ENCODE measurements around the gene GRIK1. TPM values are rescaled to one million over a fixed set of nuclear protein-coding genes. Genes with fewer than 3 reads are reported as not detected.

GRIK1 gene
- total and polyA plus RNA-seq, 2 donors (not counting 1 experiment from before 2014, with no cell fraction given): not detected

- ATAC-seq (ENCODE audit: low read depth): no peak
- POLR2A ChIA-PET: no interaction called here
These were observed 13.9 kb upstream of the GRIK1 start for GRCh38 chr21:29953690-29954089.

DNA sequence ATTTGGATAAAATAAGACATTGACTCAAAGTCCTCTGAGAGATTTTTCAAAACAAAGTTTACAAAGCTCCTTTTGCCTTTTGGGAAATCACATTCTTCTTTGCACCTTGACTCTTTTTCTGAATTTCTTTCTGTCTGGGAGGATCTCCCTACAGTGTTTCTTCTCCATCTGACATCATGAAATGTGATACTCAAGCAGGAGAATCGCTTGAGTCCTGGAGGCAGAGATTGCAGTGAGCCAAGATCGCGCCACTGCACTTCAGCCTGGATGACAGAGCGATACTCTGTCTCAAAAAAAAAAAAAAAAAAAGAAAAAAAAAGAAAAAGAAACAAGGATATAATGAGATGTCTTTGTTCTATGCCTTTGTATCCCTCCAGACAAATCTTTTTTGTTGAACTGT is 13.3 kb upstream of the GRIK1 start:
- TF ChIP-seq EZH2 (IDR thresholded peaks at IDR 0.05; ENCODE audit: borderline replicate concordance, insufficient read depth, low read depth, low read length, poor library complexity, severe bottlenecking) (no peak), CTCF (IDR thresholded peaks at IDR 0.05) (no peak)
- Histone ChIP-seq H3K4me2 (replicated peaks; ENCODE audit: low read depth, low read length, poor library complexity, severe bottlenecking) (no peak overlapping the region), H3K9ac (ENCODE audit: low read length) (no peak overlapping the region), H3K4me1 (ENCODE audit: control insufficient read depth in 2 of 2, insufficient read depth in 2 of 2, low read length in 2 of 2) (no peaks in the 10 kb centered on the region), H2AFZ (ENCODE audit: insufficient read depth, low read depth, low read length, poor library complexity, severe bottlenecking) (no peak overlapping the region), H3K4me3 (ENCODE audit: control extremely low read depth in 1 of 5, extremely low read depth in 1 of 5, insufficient read depth in 1 of 5, low read depth in 2 of 5, low read length in 4 of 5) (no peak overlapping the region), H3K79me2 (ENCODE audit: control insufficient read depth, insufficient read depth, low read length) (no peaks in the 10 kb centered on the region), H3K36me3 (replicated peaks in 1 of 2; ENCODE audit: control extremely low read depth in 1 of 2, control insufficient read depth in 1 of 2, extremely low read depth in 1 of 2, insufficient read depth in 2 of 2, low read length in 1 of 2) (no peaks in the 10 kb centered on the region), H3K27me3 (replicated peaks in 1 of 4; ENCODE audit: control extremely low read depth in 1 of 4, control insufficient read depth in 3 of 4, insufficient read depth in 4 of 4, low read length in 3 of 4) (no peaks in the 10 kb centered on the region), H3K9me3 (ENCODE audit: control extremely low read depth in 1 of 3, control insufficient read depth in 2 of 3, insufficient read depth in 1 of 3, low read length in 2 of 3) (no peaks in the 10 kb centered on the region), H3K27ac (ENCODE audit: low read length in 2 of 2) (no peak overlapping the region), H4K20me1 (ENCODE audit: control insufficient read depth, insufficient read depth, low read length, poor library complexity, severe bottlenecking) (no peaks in the 10 kb centered on the region)
- Mint-ChIP-seq H3K27me3 (no peaks in the 10 kb centered on the region), H3K27ac (no peak overlapping the region), H3K4me1 (no peaks in the 10 kb centered on the region), H3K4me3 (no peak overlapping the region), H3K9me3 (ENCODE audit: insufficient read depth) (no peaks in the 10 kb centered on the region)
- CTCF ChIA-PET: no interaction called here
- DNase-seq (no peak), ATAC-seq (ENCODE audit: low read depth) (no peak)
- WGBS (ENCODE audit: insufficient coverage): 80% methylated on average over 1 of the region's 4 CpGs
- POLR2A ChIA-PET: no interaction called here
- intact Hi-C loops (cut with micrococcal nuclease): no loop called here

More at GRCh38 chr21:29953690-29954089, 13.9 kb upstream of the GRIK1 start:
- no peak overlapping the region for H3K9ac ChIP-seq (ENCODE audit: low read length)
- H3K4me3 ChIP-seq (ENCODE audit: control extremely low read depth in 1 of 5, extremely low read depth in 1 of 5, insufficient read depth in 1 of 5, low read depth in 2 of 5, low read length in 4 of 5): no peak overlapping the region
- Mint-ChIP-seq H3K4me1 (no peaks in the 10 kb centered on the region), H3K9me3 (ENCODE audit: insufficient read depth) (no peaks in the 10 kb centered on the region), H3K4me3 (no peak overlapping the region), H3K27ac (no peak overlapping the region), H3K27me3 (no peaks in the 10 kb centered on the region)
- no peak overlapping the region for H2AFZ ChIP-seq (ENCODE audit: insufficient read depth, low read depth, low read length, poor library complexity, severe bottlenecking)
- no peaks in the 10 kb centered on the region for H3K79me2 ChIP-seq (ENCODE audit: control insufficient read depth, insufficient read depth, low read length)
- no peak for DNase-seq
- H3K27ac ChIP-seq (ENCODE audit: low read length in 2 of 2): no peak overlapping the region
- WGBS (ENCODE audit: insufficient coverage): 85% methylated on average over 2 of the region's 2 CpGs
- no peaks in the 10 kb centered on the region for H3K4me1 ChIP-seq (ENCODE audit: control insufficient read depth in 2 of 2, insufficient read depth in 2 of 2, low read length in 2 of 2)
- TF ChIP-seq EZH2 (IDR thresholded peaks at IDR 0.05; ENCODE audit: borderline replicate concordance, insufficient read depth, low read depth, low read length, poor library complexity, severe bottlenecking): no peak
- no peak for TF ChIP-seq CTCF (IDR thresholded peaks at IDR 0.05)
- CTCF ChIA-PET: no interaction called here
- H3K36me3 ChIP-seq (replicated peaks in 1 of 2; ENCODE audit: control extremely low read depth in 1 of 2, control insufficient read depth in 1 of 2, extremely low read depth in 1 of 2, insufficient read depth in 2 of 2, low read length in 1 of 2): no peaks in the 10 kb centered on the region
- no peaks in the 10 kb centered on the region for H3K27me3 ChIP-seq (replicated peaks in 1 of 4; ENCODE audit: control extremely low read depth in 1 of 4, control insufficient read depth in 3 of 4, insufficient read depth in 4 of 4, low read length in 3 of 4)
- H3K4me2 ChIP-seq (replicated peaks; ENCODE audit: low read depth, low read length, poor library complexity, severe bottlenecking): no peak overlapping the region
- H3K9me3 ChIP-seq (ENCODE audit: control extremely low read depth in 1 of 3, control insufficient read depth in 2 of 3, insufficient read depth in 1 of 3, low read length in 2 of 3): no peaks in the 10 kb centered on the region
- no peaks in the 10 kb centered on the region for H4K20me1 ChIP-seq (ENCODE audit: control insufficient read depth, insufficient read depth, low read length, poor library complexity, severe bottlenecking)
- intact Hi-C loops (cut with micrococcal nuclease): no loop called here
